GM20000 (cell line): ENCODE measurements around the gene KIAA0319L.

Experiments
- DNase-seq: peaks from one replicate; pipeline ENCODE4 v3.0.0; 2012; ENCODE audit warnings: low spot score
- CTCF ChIP-seq: IDR thresholded peaks from 2 replicates; pipeline ENCODE4 v1.5.1; 2012; ENCODE audit warnings: mild to moderate bottlenecking, control low read depth; ENCODE audit errors: extremely low read depth, missing control alignments

The KIAA0319L gene

GRCh38 chr1:35454616-35455015 is 102.6 kb downstream of the KIAA0319L start:
- no peak for TF ChIP-seq CTCF
- DNase-seq = no peak

- no peak for DNase-seq
- no peak for TF ChIP-seq CTCF
Measured at GRCh38 chr1:35454176-35454575, 103.0 kb downstream of the KIAA0319L start.

GRCh38 chr1:35453031-35453430 is 104.2 kb downstream of the KIAA0319L start:
- no peak for DNase-seq
- TF ChIP-seq CTCF = no peak

GRCh38 chr1:35452106-35452774 is 105.0 kb downstream of the KIAA0319L start:
- DNase-seq = no peak
- TF ChIP-seq CTCF = no peak

- peak; percentile 83 for TF ChIP-seq CTCF
- peak; percentile 72 for DNase-seq
Measured at GRCh38 chr1:35451125-35451528, 106.1 kb downstream of the KIAA0319L start.

GRCh38 chr1:35449334-35450008 is 107.7 kb downstream of the KIAA0319L start:
- DNase-seq = no peak
- TF ChIP-seq CTCF = no peak

- no peak for TF ChIP-seq CTCF
- no peak for DNase-seq
Measured at GRCh38 chr1:35448344-35448801, 108.8 kb downstream of the KIAA0319L start.
